Neural cell (in vitro differentiated cells): Measurements from ENCODE around the gene SLC6A2.

ENCODE experiments used
- EP300 ChIP-seq: fragments of 450-650 bp; conservative IDR thresholded peaks from 2 replicates; pipeline ENCODE4 v1.6.1; 2014; ENCODE audit warnings: antibody characterized with exemption, mild to moderate bottlenecking, moderate library complexity; ENCODE audit not compliant: poor library complexity, severe bottlenecking
- EZH2 ChIP-seq: fragments of 200-600, 300-800 bp; shearing (Covaris generic), sonication (generic); IDR thresholded peaks from 2 replicates; pipeline ENCODE4 v1.6.1; 2014; ENCODE audit warnings: antibody characterized with exemption, low read length, borderline replicate concordance, mild to moderate bottlenecking; ENCODE audit not compliant: insufficient read depth, poor library complexity, severe bottlenecking
- MXI1 ChIP-seq: fragments of 450-650 bp; conservative IDR thresholded peaks from 2 replicates; pipeline ENCODE4 v1.6.1; 2014; ENCODE audit warnings: antibody characterized with exemption, mild to moderate bottlenecking; ENCODE audit not compliant: poor library complexity, severe bottlenecking
- POLR2AphosphoS5 ChIP-seq: IDR thresholded peaks from 2 replicates; pipeline ENCODE4 v1.6.1; 2012
- RAD21 ChIP-seq: fragments of 450-650 bp; conservative IDR thresholded peaks from 2 replicates; pipeline ENCODE4 v1.6.1; 2014; ENCODE audit warnings: antibody characterized with exemption, mild to moderate bottlenecking, moderate library complexity
- TF ChIP-seq, protein P1 (sequence below): fragments of 450-650 bp; IDR thresholded peaks from 2 replicates; pipeline ENCODE4 v1.5.1; 2014; ENCODE audit warnings: antibody characterized with exemption, mild to moderate bottlenecking, moderate library complexity; ENCODE audit not compliant: poor library complexity, severe bottlenecking
- TF ChIP-seq, protein P2 (sequence below): IDR thresholded peaks from 2 replicates; pipeline ENCODE4 v1.6.1; 2012; ENCODE audit warnings: borderline replicate concordance

GRCh38 chr16:55643161-55643970 is 12.4 kb upstream of the SLC6A2 start:
- TF ChIP-seq, protein P1, sequence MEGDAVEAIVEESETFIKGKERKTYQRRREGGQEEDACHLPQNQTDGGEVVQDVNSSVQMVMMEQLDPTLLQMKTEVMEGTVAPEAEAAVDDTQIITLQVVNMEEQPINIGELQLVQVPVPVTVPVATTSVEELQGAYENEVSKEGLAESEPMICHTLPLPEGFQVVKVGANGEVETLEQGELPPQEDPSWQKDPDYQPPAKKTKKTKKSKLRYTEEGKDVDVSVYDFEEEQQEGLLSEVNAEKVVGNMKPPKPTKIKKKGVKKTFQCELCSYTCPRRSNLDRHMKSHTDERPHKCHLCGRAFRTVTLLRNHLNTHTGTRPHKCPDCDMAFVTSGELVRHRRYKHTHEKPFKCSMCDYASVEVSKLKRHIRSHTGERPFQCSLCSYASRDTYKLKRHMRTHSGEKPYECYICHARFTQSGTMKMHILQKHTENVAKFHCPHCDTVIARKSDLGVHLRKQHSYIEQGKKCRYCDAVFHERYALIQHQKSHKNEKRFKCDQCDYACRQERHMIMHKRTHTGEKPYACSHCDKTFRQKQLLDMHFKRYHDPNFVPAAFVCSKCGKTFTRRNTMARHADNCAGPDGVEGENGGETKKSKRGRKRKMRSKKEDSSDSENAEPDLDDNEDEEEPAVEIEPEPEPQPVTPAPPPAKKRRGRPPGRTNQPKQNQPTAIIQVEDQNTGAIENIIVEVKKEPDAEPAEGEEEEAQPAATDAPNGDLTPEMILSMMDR = no peak
- TF ChIP-seq MXI1 (no peak), POLR2AphosphoS5 (no peak), EZH2 (no peak), RAD21 (no peak), EP300 (no peak)
- TF ChIP-seq, protein P2, sequence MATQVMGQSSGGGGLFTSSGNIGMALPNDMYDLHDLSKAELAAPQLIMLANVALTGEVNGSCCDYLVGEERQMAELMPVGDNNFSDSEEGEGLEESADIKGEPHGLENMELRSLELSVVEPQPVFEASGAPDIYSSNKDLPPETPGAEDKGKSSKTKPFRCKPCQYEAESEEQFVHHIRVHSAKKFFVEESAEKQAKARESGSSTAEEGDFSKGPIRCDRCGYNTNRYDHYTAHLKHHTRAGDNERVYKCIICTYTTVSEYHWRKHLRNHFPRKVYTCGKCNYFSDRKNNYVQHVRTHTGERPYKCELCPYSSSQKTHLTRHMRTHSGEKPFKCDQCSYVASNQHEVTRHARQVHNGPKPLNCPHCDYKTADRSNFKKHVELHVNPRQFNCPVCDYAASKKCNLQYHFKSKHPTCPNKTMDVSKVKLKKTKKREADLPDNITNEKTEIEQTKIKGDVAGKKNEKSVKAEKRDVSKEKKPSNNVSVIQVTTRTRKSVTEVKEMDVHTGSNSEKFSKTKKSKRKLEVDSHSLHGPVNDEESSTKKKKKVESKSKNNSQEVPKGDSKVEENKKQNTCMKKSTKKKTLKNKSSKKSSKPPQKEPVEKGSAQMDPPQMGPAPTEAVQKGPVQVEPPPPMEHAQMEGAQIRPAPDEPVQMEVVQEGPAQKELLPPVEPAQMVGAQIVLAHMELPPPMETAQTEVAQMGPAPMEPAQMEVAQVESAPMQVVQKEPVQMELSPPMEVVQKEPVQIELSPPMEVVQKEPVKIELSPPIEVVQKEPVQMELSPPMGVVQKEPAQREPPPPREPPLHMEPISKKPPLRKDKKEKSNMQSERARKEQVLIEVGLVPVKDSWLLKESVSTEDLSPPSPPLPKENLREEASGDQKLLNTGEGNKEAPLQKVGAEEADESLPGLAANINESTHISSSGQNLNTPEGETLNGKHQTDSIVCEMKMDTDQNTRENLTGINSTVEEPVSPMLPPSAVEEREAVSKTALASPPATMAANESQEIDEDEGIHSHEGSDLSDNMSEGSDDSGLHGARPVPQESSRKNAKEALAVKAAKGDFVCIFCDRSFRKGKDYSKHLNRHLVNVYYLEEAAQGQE = no peak
